IMR-90 (cell line): Measurements from ENCODE around the gene ALAD. TPM values are rescaled to one million over a fixed set of nuclear protein-coding genes. Genes with fewer than 3 reads are reported as not detected.
A peak's percentile ranks its signal among the peaks of the same experiment; 100 is the strongest.

Experiments used
- ATAC-seq: fragments of 200-7000 bp; cut with Tn5 transposase; 2 replicates; pipeline ENCODE4 v1.9.1; 2020; ENCODE audit warnings: low read depth, mild to moderate bottlenecking, moderate library complexity
- BruUV-seq: library from RNA; stranded (reverse); fragments of 400-500 nt; replicated peaks from 2 replicates; lab custom pipeline; 2021; lab: Mats Ljungman, UMichigan
- CTCF ChIA-PET: fragments of 300-600 bp; formaldehyde crosslinking; extraction: SDS; loops from one replicate; lab custom pipeline; 2021; ENCODE audit warnings: antibody characterized with exemption; lab: Yijun Ruan, JAX
- POLR2A ChIA-PET: fragments of 300-600 bp; sonication (Branson Sonifier 250); formaldehyde crosslinking; loops from one replicate; lab custom pipeline; 2022; ENCODE audit warnings: antibody characterized with exemption; ENCODE audit not compliant: unreplicated experiment; lab: Charles Lee
- DNase-seq: peaks from one replicate; pipeline ENCODE4 v3.0.0; 2013
- H2AFZ ChIP-seq: replicated peaks from 2 replicates; pipeline ENCODE3; 2013; ENCODE audit warnings: low read length, mild to moderate bottlenecking; ENCODE audit not compliant: poor library complexity
- H2AK5ac ChIP-seq: 2 replicates; pipeline ENCODE4 v1.6.1; 2013; ENCODE audit warnings: low read depth, low read length, inconsistent platforms
- H2AK9ac ChIP-seq: replicated peaks from 2 replicates; pipeline ENCODE3; 2013; ENCODE audit warnings: mild to moderate bottlenecking, low read depth, low read length, moderate library complexity; ENCODE audit not compliant: poor library complexity
- H2BK120ac ChIP-seq: 2 replicates; pipeline ENCODE4 v1.6.1; 2013; ENCODE audit warnings: low read depth, low read length, inconsistent platforms
- H2BK15ac ChIP-seq: 3 replicates; pipeline ENCODE4 v1.6.1; 2013; ENCODE audit warnings: low read depth, low read length, inconsistent platforms
- H2BK20ac ChIP-seq: 2 replicates; pipeline ENCODE4 v1.6.1; 2013; ENCODE audit warnings: low read depth, mild to moderate bottlenecking, inconsistent platforms, low read length, moderate library complexity
- H2BK5ac ChIP-seq: 2 replicates; pipeline ENCODE4 v1.6.1; 2013; ENCODE audit warnings: mild to moderate bottlenecking, low read depth, low read length, inconsistent platforms; ENCODE audit not compliant: poor library complexity, severe bottlenecking
- H3K14ac ChIP-seq: replicated peaks from 2 replicates; pipeline ENCODE4 v1.6.1; 2013; ENCODE audit warnings: low read depth, low read length, inconsistent platforms
- H3K18ac ChIP-seq: 2 replicates; pipeline ENCODE4 v1.6.1; 2013; ENCODE audit warnings: low read depth, low read length, control low read depth
- H3K23ac ChIP-seq: 2 replicates; pipeline ENCODE4 v1.6.1; 2013; ENCODE audit warnings: low read depth, low read length, inconsistent platforms
- H3K27ac ChIP-seq: 2 replicates; pipeline ENCODE4 v1.5.1; 2013; ENCODE audit warnings: mild to moderate bottlenecking, control low read depth, low read length; ENCODE audit not compliant: insufficient read depth
- H3K27me3 ChIP-seq: 2 replicates; pipeline ENCODE4 v1.6.1; 2013; ENCODE audit warnings: low read length; ENCODE audit not compliant: control insufficient read depth, insufficient read depth
- H3K36me3 ChIP-seq: 2 replicates; pipeline ENCODE4 v1.6.1; 2013; ENCODE audit warnings: low read length, mixed read lengths; ENCODE audit not compliant: control insufficient read depth, insufficient read depth
- H3K4ac ChIP-seq: 2 replicates; pipeline ENCODE4 v1.6.1; 2013; ENCODE audit warnings: low read depth, low read length, inconsistent platforms
- H3K4me1 ChIP-seq: 2 replicates; pipeline ENCODE4 v1.6.1; 2013; ENCODE audit warnings: low read length, mixed read lengths; ENCODE audit not compliant: control insufficient read depth, insufficient read depth
- H3K4me2 ChIP-seq: 2 replicates; pipeline ENCODE4 v1.6.1; 2013; ENCODE audit warnings: low read depth, mild to moderate bottlenecking, control low read depth, low read length, moderate library complexity
- H3K4me3 ChIP-seq: 2 replicates; pipeline ENCODE4 v1.5.1; 2013; ENCODE audit warnings: low read depth, mild to moderate bottlenecking, control low read depth, low read length, moderate library complexity; ENCODE audit not compliant: insufficient read depth
- H3K56ac ChIP-seq: 2 replicates; pipeline ENCODE4 v1.6.1; 2013; ENCODE audit warnings: low read length, inconsistent platforms; ENCODE audit not compliant: insufficient read depth; ENCODE audit errors: extremely low read depth
- H3K79me1 ChIP-seq, 2 experiments: 2 replicates each; pipeline ENCODE4 v1.6.1; 2013; ENCODE audit warnings: low read length in 2 of 2, inconsistent platforms in 1 of 2, low read depth in 1 of 2
- H3K9ac ChIP-seq: 2 replicates; pipeline ENCODE4 v1.6.1; 2013; ENCODE audit warnings: low read depth, low read length, control low read depth
- H3K9me1 ChIP-seq: 2 replicates; pipeline ENCODE4 v1.6.1; 2013; ENCODE audit warnings: low read length, inconsistent platforms; ENCODE audit not compliant: insufficient read depth
- H3K9me3 ChIP-seq: 2 replicates; pipeline ENCODE4 v1.6.1; 2013; ENCODE audit warnings: low read length; ENCODE audit not compliant: control insufficient read depth, insufficient read depth
- H4K20me1 ChIP-seq: 2 replicates; pipeline ENCODE4 v1.6.1; 2013; ENCODE audit warnings: low read length, inconsistent platforms; ENCODE audit not compliant: insufficient read depth
- H4K5ac ChIP-seq: 2 replicates; pipeline ENCODE4 v1.6.1; 2013; ENCODE audit warnings: mild to moderate bottlenecking, low read depth, low read length, control low read depth
- H4K8ac ChIP-seq, 2 experiments: 2 replicates each; pipeline ENCODE4 v1.6.1; 2013; ENCODE audit warnings: low read depth in 2 of 2, low read length in 2 of 2, control low read depth in 1 of 2, inconsistent platforms in 1 of 2
- H4K91ac ChIP-seq: 2 replicates; pipeline ENCODE4 v1.6.1; 2013; ENCODE audit warnings: low read depth, low read length, inconsistent platforms; ENCODE audit not compliant: insufficient read depth
- BHLHE40 ChIP-seq: fragments of 150-350 bp; IDR thresholded peaks from 2 replicates; pipeline ENCODE4 v1.6.1; 2016; ENCODE audit warnings: mild to moderate bottlenecking, low read depth, low read length
- CEBPB ChIP-seq: IDR thresholded peaks from 2 replicates; pipeline ENCODE4 v1.6.1; 2012; ENCODE audit warnings: low read depth, low read length, improper control_type of control experiment
- CHD1 ChIP-seq: IDR thresholded peaks from 2 replicates; pipeline ENCODE4 v1.6.1; 2012; ENCODE audit warnings: low read depth, low read length, improper control_type of control experiment
- CTCF ChIP-seq: conservative IDR thresholded peaks from 2 replicates; pipeline ENCODE4 v1.5.1; 2012; ENCODE audit warnings: mild to moderate bottlenecking, low read depth, low read length, improper control_type of control experiment
- ELK1 ChIP-seq: fragments of 150-350 bp; IDR thresholded peaks from 2 replicates; pipeline ENCODE4 v1.6.1; 2016; ENCODE audit warnings: low read depth, mild to moderate bottlenecking, low read length, moderate library complexity, borderline replicate concordance
- FOS ChIP-seq: fragments of 150-350 bp; IDR thresholded peaks from 2 replicates; pipeline ENCODE4 v1.6.1; 2016; ENCODE audit warnings: low read depth, low read length
- MAFK ChIP-seq: IDR thresholded peaks from 2 replicates; pipeline ENCODE4 v1.6.1; 2012; ENCODE audit warnings: low read depth, low read length, improper control_type of control experiment
- MAZ ChIP-seq: IDR thresholded peaks from 2 replicates; pipeline ENCODE4 v1.6.1; 2012; ENCODE audit warnings: low read depth, mild to moderate bottlenecking, low read length, improper control_type of control experiment, moderate library complexity, borderline replicate concordance
- MXI1 ChIP-seq: IDR thresholded peaks from 2 replicates; pipeline ENCODE4 v1.6.1; 2012; ENCODE audit warnings: low read depth, mild to moderate bottlenecking, low read length, moderate library complexity, borderline replicate concordance
- NFE2L2 ChIP-seq: fragments of 150-350 bp; IDR thresholded peaks from 2 replicates; pipeline ENCODE4 v1.6.1; 2016; ENCODE audit warnings: low read depth, mild to moderate bottlenecking, low read length
- POLR2A ChIP-seq: IDR thresholded peaks from 2 replicates; pipeline ENCODE4 v1.6.1; 2012; ENCODE audit warnings: mild to moderate bottlenecking, low read depth, low read length
- RAD21 ChIP-seq: IDR thresholded peaks from 2 replicates; pipeline ENCODE4 v1.6.1; 2012; ENCODE audit warnings: low read length, improper control_type of control experiment
- RFX5 ChIP-seq: IDR thresholded peaks from 2 replicates; pipeline ENCODE4 v1.8.0; 2012; ENCODE audit warnings: low read depth, mild to moderate bottlenecking, low read length, moderate library complexity
- SMC3 ChIP-seq: fragments of 150-350 bp; IDR thresholded peaks from 2 replicates; pipeline ENCODE4 v1.6.1; 2016; ENCODE audit warnings: low read depth, mild to moderate bottlenecking, antibody characterized with exemption, low read length, moderate library complexity
- USF2 ChIP-seq: fragments of 150-350 bp; IDR thresholded peaks from 2 replicates; pipeline ENCODE4 v1.6.1; 2017; ENCODE audit warnings: mild to moderate bottlenecking, antibody characterized with exemption, low read length, low read depth
- WGBS, 2 experiments: methylation state at CpG; one replicate each; pipeline versions ENCODE4 v1.1.5 to v1.1.7; 2013; ENCODE audit warnings: missing lambda C conversion rate in 2 of 2; ENCODE audit not compliant: insufficient read length in 1 of 2; ENCODE audit errors: extremely low coverage in 2 of 2; 5-methylcytosine and 5-hydroxymethylcytosine counted together
- dilution Hi-C: fragments of 300-500 bp; cut with HindIII; formaldehyde crosslinking; loops from one replicate; pipeline ENCODE4 v1.14.3; 2018; ENCODE audit warnings: low sequenced_read_pairs; ENCODE audit not compliant: unreplicated experiment
- in situ Hi-C: fragments of 300-500 bp; cut with MboI; formaldehyde crosslinking; loops from 3 replicates; pipeline ENCODE4 v1.14.3; 2019; ENCODE audit warnings: low sequenced_read_pairs, inconsistent platforms, mixed read lengths
- intact Hi-C: fragments of 100-400 bp; cut with micrococcal nuclease; formaldehyde crosslinking; loops from 2 replicates; pipeline ENCODE4 v1.10.0; 2022
- polyA plus RNA-seq, 3 experiments: library from polyadenylated mRNA; depleted of rRNA; stranded (reverse); fragments of >200 nt; gene quantifications; 2 replicates each; pipeline ENCODE4 v1.2.3, GENCODE V29; 2012; ENCODE audit warnings: low replicate concordance in 1 of 3
- total RNA-seq: library from RNA; depleted of rRNA; stranded (reverse); fragments of >200 nt; gene quantifications from 2 replicates; pipeline ENCODE4 v1.2.3, GENCODE V29; 2012

Gene ALAD
- total and polyA plus RNA-seq, 2 of the 4 experiments (the other 2 are of a cell fraction) = 11.1 to 15.6 TPM

- Histone ChIP-seq H3K4me3 (no peak overlapping the region), H3K79me1 (no peaks in the 10 kb centered on the region), H3K23ac (no peak overlapping the region), H2BK20ac (no peak overlapping the region), H3K27ac (no peak overlapping the region), H3K56ac (no peak overlapping the region), H3K9me1 (peaks cover 3% of the 10 kb centered on the region; the same call in 1 of the 2 replicates), H4K20me1 (no peaks in the 10 kb centered on the region), H3K9ac (no peak overlapping the region), H2BK5ac (no peak overlapping the region), H3K36me3 (peaks cover 49% of the 10 kb centered on the region), H3K4me2 (no peak overlapping the region), H3K27me3 (no peaks in the 10 kb centered on the region), H3K9me3 (no peaks in the 10 kb centered on the region), H4K91ac (no peak overlapping the region), H2AK5ac (no peak overlapping the region), H4K5ac (no peak overlapping the region), H2BK15ac (no peak overlapping the region), H3K18ac (no peak overlapping the region), H4K8ac (no peak overlapping the region), H2AK9ac (no peak overlapping the region), H2AFZ (peak overlapping the region; percentile 21), H2BK120ac (no peak overlapping the region), H3K4me1 (no peaks in the 10 kb centered on the region), H3K14ac (no peak overlapping the region), H3K4ac (no peak overlapping the region)
- 95% methylated on average over 4 of the region's 11 CpGs; no CpG with 5 or more reads in 1 of the 2 experiments for WGBS, 2 experiments
- BruUV-seq = no TSS peak
- POLR2A ChIA-PET = no interaction called here
- CTCF ChIA-PET = no interaction called here
- dilution Hi-C loops (no loop called here), intact Hi-C loops (no loop called here), in situ Hi-C loops (no loop called here)
- DNase-seq (no peak), ATAC-seq (no peak)
- TF ChIP-seq RAD21 = no peak
- TF ChIP-seq MAZ = no peak
- TF ChIP-seq MAFK = no peak
- no peak for TF ChIP-seq NFE2L2
- no peak for TF ChIP-seq BHLHE40
- TF ChIP-seq MXI1 = no peak
- no peak for TF ChIP-seq FOS
- TF ChIP-seq CHD1 = no peak
- no peak for TF ChIP-seq CEBPB
- no peak for TF ChIP-seq RFX5
- no peak for TF ChIP-seq ELK1
- TF ChIP-seq CTCF = no peak
- no peak for TF ChIP-seq USF2
- no peak for TF ChIP-seq SMC3
- no peak for TF ChIP-seq POLR2A
Measured at GRCh38 chr9:113389451-113389850, 11.6 kb downstream of the ALAD start.
